ENCODE measurements around the gene HID1. TPM values are rescaled to one million over a fixed set of nuclear protein-coding genes. Genes with fewer than 3 reads are reported as not detected.

The HID1 gene
- total and polyA plus RNA-seq, 2 experiments from 2014 or later = 8.7 to 10.9 TPM

DNA sequence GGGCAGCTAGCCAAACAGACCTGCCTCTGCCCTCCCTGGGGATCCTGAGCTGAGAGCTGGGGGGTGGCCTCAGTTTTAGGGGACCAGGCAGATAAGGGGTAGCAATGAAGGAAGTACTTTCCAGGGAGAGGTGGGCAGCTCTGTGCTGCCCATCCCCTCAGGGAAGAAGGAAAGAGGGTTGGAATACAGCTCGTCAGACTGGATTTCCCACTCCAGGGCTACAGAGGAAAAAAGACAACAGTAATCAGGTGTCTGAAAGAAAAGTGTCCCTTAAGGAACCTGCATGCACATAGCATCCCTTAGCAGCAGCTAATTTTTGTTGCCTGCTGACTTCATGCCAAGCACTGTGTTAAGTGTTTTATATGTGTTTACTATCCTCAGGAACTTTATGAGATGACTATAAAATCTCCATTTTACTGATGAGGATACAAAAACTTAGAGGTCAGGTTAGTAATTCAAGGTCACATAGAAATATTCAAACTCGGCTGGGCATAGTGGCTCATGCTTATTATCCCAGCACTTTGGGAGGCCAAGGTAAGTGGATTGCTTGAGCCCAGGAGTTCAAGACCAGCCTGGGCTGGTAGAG lies 36.7 kb upstream of the HID1 start:
- H3K4me2 ChIP-seq = no peak overlapping the region
- H4K20me1 ChIP-seq (replicated peaks; ENCODE audit: insufficient read depth) = no peaks in the 10 kb centered on the region; the same call in 1 of the 2 replicates
- no peak overlapping the region for H3K27ac Mint-ChIP-seq
- no peak overlapping the region for H3K4me3 Mint-ChIP-seq
- H3K27me3 Mint-ChIP-seq (ENCODE audit: insufficient read depth, low read depth, poor library complexity) = peaks cover 4% of the 10 kb centered on the region
- no peak for DNase-seq (ENCODE audit: low spot score)
- H3K9me2 ChIP-seq (ENCODE audit: insufficient read depth) = no peaks in the 10 kb centered on the region
- H3K27ac ChIP-seq (ENCODE audit: low read depth) = no peak overlapping the region
- H3K36me3 Mint-ChIP-seq (ENCODE audit: low read depth) = peaks cover 6% of the 10 kb centered on the region
- H3K9me3 Mint-ChIP-seq = no peaks in the 10 kb centered on the region; the same call in 1 of the 3 replicates
- no peaks in the 10 kb centered on the region for H3K36me3 ChIP-seq (ENCODE audit: insufficient read depth)
- H3K4me1 ChIP-seq (ENCODE audit: insufficient read depth) = peaks cover 20% of the 10 kb centered on the region
- no peaks in the 10 kb centered on the region for H3K27me3 ChIP-seq (ENCODE audit: insufficient read depth)
- H3F3A ChIP-seq (replicated peaks; ENCODE audit: low read depth) = peaks cover 14% of the 10 kb centered on the region
- no peak for TF ChIP-seq JUNB (IDR thresholded peaks at IDR 0.05; ENCODE audit: unreplicated experiment)
- TF ChIP-seq STAT1 (IDR thresholded peaks at IDR 0.05; ENCODE audit: unreplicated experiment) = no peak
- TF ChIP-seq, protein P1, sequence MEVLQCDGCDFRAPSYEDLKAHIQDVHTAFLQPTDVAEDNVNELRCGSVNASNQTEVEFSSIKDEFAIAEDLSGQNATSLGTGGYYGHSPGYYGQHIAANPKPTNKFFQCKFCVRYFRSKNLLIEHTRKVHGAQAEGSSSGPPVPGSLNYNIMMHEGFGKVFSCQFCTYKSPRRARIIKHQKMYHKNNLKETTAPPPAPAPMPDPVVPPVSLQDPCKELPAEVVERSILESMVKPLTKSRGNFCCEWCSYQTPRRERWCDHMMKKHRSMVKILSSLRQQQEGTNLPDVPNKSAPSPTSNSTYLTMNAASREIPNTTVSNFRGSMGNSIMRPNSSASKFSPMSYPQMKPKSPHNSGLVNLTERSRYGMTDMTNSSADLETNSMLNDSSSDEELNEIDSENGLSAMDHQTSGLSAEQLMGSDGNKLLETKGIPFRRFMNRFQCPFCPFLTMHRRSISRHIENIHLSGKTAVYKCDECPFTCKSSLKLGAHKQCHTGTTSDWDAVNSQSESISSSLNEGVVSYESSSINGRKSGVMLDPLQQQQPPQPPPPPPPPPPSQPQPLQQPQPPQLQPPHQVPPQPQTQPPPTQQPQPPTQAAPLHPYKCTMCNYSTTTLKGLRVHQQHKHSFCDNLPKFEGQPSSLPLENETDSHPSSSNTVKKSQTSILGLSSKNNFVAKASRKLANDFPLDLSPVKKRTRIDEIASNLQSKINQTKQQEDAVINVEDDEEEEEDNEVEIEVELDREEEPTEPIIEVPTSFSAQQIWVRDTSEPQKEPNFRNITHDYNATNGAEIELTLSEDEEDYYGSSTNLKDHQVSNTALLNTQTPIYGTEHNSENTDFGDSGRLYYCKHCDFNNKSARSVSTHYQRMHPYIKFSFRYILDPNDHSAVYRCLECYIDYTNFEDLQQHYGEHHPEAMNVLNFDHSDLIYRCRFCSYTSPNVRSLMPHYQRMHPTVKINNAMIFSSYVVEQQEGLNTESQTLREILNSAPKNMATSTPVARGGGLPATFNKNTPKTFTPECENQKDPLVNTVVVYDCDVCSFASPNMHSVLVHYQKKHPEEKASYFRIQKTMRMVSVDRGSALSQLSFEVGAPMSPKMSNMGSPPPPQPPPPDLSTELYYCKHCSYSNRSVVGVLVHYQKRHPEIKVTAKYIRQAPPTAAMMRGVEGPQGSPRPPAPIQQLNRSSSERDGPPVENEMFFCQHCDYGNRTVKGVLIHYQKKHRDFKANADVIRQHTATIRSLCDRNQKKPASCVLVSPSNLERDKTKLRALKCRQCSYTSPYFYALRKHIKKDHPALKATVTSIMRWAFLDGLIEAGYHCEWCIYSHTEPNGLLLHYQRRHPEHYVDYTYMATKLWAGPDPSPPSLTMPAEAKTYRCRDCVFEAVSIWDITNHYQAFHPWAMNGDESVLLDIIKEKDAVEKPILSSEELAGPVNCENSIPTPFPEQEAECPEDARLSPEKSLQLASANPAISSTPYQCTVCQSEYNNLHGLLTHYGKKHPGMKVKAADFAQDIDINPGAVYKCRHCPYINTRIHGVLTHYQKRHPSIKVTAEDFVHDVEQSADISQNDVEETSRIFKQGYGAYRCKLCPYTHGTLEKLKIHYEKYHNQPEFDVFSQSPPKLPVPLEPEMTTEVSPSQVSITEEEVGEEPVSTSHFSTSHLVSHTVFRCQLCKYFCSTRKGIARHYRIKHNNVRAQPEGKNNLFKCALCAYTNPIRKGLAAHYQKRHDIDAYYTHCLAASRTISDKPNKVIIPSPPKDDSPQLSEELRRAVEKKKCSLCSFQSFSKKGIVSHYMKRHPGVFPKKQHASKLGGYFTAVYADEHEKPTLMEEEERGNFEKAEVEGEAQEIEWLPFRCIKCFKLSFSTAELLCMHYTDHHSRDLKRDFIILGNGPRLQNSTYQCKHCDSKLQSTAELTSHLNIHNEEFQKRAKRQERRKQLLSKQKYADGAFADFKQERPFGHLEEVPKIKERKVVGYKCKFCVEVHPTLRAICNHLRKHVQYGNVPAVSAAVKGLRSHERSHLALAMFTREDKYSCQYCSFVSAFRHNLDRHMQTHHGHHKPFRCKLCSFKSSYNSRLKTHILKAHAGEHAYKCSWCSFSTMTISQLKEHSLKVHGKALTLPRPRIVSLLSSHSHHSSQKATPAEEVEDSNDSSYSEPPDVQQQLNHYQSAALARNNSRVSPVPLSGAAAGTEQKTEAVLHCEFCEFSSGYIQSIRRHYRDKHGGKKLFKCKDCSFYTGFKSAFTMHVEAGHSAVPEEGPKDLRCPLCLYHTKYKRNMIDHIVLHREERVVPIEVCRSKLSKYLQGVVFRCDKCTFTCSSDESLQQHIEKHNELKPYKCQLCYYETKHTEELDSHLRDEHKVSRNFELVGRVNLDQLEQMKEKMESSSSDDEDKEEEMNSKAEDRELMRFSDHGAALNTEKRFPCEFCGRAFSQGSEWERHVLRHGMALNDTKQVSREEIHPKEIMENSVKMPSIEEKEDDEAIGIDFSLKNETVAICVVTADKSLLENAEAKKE (CRISPR knock-in tag; IDR thresholded peaks at IDR 0.05) = no peak
- no peak for TF ChIP-seq EZH2phosphoT487 (IDR thresholded peaks at IDR 0.05; ENCODE audit: unreplicated experiment)
- H3K79me2 ChIP-seq (replicated peaks; ENCODE audit: insufficient read depth) = peaks cover 10% of the 10 kb centered on the region
- H3K4me3 ChIP-seq = no peak overlapping the region
- no peak for ATAC-seq
- H3K4me1 Mint-ChIP-seq = peaks cover 26% of the 10 kb centered on the region
- H2AFZ ChIP-seq = no peak overlapping the region

DNA sequence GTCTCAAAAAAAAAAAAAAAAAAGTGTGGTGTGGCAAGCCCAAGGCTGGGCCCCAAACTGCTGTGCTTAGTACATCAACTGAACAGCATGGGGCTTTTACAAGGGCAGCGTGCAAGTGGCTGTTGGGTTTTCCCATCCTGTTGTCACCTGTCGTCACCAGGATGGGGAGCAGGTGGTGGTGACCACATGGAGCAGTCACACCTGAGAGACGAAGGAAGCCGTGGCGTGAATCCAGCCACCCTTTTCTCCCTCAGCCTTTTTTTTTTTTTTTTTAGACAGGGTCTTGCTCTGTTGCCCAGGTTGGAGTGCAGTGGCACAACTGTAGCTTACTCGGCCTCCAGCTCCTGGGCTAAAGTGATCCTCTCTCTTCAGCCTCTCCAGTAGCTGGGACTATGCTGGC lies 35.8 kb upstream of the HID1 start:
- Mint-ChIP-seq H3K4me1 (peaks cover 20% of the 10 kb centered on the region), H3K4me3 (no peak overlapping the region), H3K27me3 (ENCODE audit: insufficient read depth, low read depth, poor library complexity) (peaks cover 4% of the 10 kb centered on the region), H3K9me3 (no peaks in the 10 kb centered on the region; the same call in 2 of the 3 replicates), H3K36me3 (ENCODE audit: low read depth) (peaks cover 3% of the 10 kb centered on the region), H3K27ac (no peak overlapping the region)
- H2AFZ ChIP-seq = no peak overlapping the region
- ATAC-seq (no peak), DNase-seq (ENCODE audit: low spot score) (no peak)
- H3F3A ChIP-seq (replicated peaks; ENCODE audit: low read depth) = peaks cover 13% of the 10 kb centered on the region
- no peaks in the 10 kb centered on the region for H3K27me3 ChIP-seq (ENCODE audit: insufficient read depth)
- no peaks in the 10 kb centered on the region; the same call in 1 of the 2 replicates for H4K20me1 ChIP-seq (replicated peaks; ENCODE audit: insufficient read depth)
- no peak overlapping the region for H3K4me3 ChIP-seq
- H3K9me2 ChIP-seq (ENCODE audit: insufficient read depth) = no peaks in the 10 kb centered on the region
- no peaks in the 10 kb centered on the region for H3K36me3 ChIP-seq (ENCODE audit: insufficient read depth)
- H3K4me2 ChIP-seq = no peak overlapping the region
- H3K27ac ChIP-seq (ENCODE audit: low read depth) = no peak overlapping the region
- H3K4me1 ChIP-seq (ENCODE audit: insufficient read depth) = peaks cover 14% of the 10 kb centered on the region
- H3K79me2 ChIP-seq (replicated peaks; ENCODE audit: insufficient read depth) = peaks cover 4% of the 10 kb centered on the region
- TF ChIP-seq POLR2AphosphoS5 (IDR thresholded peaks at IDR 0.05; ENCODE audit: low read depth) = no peak
- TF ChIP-seq ZNF331 (CRISPR knock-in tag; IDR thresholded peaks at IDR 0.05; ENCODE audit: low read depth) = no peak
- TF ChIP-seq CREB1 (CRISPR knock-in tag; IDR thresholded peaks at IDR 0.05; ENCODE audit: low read depth) = no peak
- TF ChIP-seq JUNB (IDR thresholded peaks at IDR 0.05; ENCODE audit: unreplicated experiment) = no peak
- TF ChIP-seq, protein P2, sequence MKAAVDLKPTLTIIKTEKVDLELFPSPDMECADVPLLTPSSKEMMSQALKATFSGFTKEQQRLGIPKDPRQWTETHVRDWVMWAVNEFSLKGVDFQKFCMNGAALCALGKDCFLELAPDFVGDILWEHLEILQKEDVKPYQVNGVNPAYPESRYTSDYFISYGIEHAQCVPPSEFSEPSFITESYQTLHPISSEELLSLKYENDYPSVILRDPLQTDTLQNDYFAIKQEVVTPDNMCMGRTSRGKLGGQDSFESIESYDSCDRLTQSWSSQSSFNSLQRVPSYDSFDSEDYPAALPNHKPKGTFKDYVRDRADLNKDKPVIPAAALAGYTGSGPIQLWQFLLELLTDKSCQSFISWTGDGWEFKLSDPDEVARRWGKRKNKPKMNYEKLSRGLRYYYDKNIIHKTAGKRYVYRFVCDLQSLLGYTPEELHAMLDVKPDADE (IDR thresholded peaks at IDR 0.05) = no peak
- TF ChIP-seq, protein P3, sequence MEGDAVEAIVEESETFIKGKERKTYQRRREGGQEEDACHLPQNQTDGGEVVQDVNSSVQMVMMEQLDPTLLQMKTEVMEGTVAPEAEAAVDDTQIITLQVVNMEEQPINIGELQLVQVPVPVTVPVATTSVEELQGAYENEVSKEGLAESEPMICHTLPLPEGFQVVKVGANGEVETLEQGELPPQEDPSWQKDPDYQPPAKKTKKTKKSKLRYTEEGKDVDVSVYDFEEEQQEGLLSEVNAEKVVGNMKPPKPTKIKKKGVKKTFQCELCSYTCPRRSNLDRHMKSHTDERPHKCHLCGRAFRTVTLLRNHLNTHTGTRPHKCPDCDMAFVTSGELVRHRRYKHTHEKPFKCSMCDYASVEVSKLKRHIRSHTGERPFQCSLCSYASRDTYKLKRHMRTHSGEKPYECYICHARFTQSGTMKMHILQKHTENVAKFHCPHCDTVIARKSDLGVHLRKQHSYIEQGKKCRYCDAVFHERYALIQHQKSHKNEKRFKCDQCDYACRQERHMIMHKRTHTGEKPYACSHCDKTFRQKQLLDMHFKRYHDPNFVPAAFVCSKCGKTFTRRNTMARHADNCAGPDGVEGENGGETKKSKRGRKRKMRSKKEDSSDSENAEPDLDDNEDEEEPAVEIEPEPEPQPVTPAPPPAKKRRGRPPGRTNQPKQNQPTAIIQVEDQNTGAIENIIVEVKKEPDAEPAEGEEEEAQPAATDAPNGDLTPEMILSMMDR (conservative IDR thresholded peaks at IDR 0.05; ENCODE audit: low read depth in 2 of 2) = no peak
- no peak for TF ChIP-seq EZH2 (IDR thresholded peaks at IDR 0.05; ENCODE audit: low read depth, unreplicated experiment)
- TF ChIP-seq NANOG (IDR thresholded peaks at IDR 0.05; ENCODE audit: borderline replicate concordance) = no peak

Data from GM23338 (cell line).